ENCODE measurements around the gene CUBN.

Gene CUBN

DNA sequence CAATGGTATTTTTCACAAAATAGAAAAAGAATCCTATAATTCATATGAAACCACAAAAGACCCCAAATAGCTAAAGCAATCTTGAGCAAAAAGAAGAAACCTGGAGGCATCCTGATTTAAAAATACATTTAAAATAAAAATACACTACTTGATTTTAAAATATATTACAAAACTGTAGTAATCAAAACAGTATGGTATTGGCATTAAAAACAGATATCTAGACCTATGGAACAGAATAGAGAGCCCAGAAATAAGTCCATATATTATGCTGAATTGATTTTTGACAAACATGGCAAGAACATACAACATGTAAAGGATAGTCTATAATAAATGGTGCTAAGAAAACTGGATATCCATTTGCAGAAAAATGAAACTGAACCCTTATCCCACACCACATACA is 34.8 kb downstream of the CUBN start:
- Histone ChIP-seq H3K4me1 (ENCODE audit: control insufficient read depth, insufficient read depth, low read length, poor library complexity, severe bottlenecking) (no peaks in the 10 kb centered on the region), H3K27ac (ENCODE audit: insufficient read depth, low read length, poor library complexity, severe bottlenecking) (no peak overlapping the region), H3K36me3 (ENCODE audit: control insufficient read depth, insufficient read depth, low read length) (no peaks in the 10 kb centered on the region), H3K4me3 (ENCODE audit: insufficient read depth, low read depth, low read length, poor library complexity, severe bottlenecking) (no peak overlapping the region), H3K9me3 (ENCODE audit: control insufficient read depth, low read length) (no peaks in the 10 kb centered on the region), H3K27me3 (replicated peaks; ENCODE audit: control insufficient read depth, insufficient read depth, low read length, poor library complexity, severe bottlenecking) (no peaks in the 10 kb centered on the region)
- DNase-seq, result no peak

DNA sequence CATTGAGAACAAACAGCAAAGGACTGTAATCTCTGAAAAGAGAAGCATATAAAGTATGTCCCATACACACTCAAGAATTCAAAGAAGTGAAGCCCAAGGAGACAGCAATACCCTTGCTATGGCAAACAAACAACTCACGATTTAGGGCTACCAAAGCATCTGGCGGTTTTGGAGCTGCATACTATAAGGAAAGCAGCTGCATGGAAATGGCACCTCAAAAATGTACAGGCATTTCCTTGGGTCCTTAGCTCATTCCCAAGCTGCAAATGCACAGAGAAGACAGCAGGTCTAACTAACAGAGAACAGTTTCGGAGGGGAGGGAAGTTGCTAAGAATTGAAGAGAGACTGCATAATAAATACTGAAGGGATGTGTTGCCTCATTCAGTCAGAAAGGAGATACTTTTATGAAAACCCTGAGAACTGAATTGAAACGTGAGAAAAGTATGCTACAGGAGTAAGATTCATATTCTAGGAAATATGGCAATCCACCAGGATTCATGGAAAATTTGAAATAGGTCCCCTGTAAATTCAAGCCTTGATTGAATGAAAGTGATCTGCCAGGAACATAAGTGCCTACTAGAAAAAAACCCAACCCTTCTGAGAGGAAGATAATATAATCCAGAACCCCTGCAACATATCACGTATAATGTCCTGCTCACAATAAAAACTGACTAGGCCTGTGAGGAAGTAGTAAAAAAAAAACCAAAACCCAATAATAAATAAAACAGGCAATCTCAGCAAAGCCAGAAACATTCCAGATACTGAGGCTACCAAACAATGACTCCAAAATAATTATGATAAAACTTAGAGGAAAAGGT is 36.4 kb downstream of the CUBN start:
- Histone ChIP-seq H3K27ac (ENCODE audit: insufficient read depth, low read length, poor library complexity, severe bottlenecking) (no peak overlapping the region), H3K4me3 (ENCODE audit: insufficient read depth, low read depth, low read length, poor library complexity, severe bottlenecking) (no peak overlapping the region), H3K36me3 (ENCODE audit: control insufficient read depth, insufficient read depth, low read length) (no peaks in the 10 kb centered on the region), H3K27me3 (replicated peaks; ENCODE audit: control insufficient read depth, insufficient read depth, low read length, poor library complexity, severe bottlenecking) (no peaks in the 10 kb centered on the region), H3K9me3 (ENCODE audit: control insufficient read depth, low read length) (no peaks in the 10 kb centered on the region), H3K4me1 (ENCODE audit: control insufficient read depth, insufficient read depth, low read length, poor library complexity, severe bottlenecking) (no peaks in the 10 kb centered on the region)
- DNase-seq, result no peak

DNA sequence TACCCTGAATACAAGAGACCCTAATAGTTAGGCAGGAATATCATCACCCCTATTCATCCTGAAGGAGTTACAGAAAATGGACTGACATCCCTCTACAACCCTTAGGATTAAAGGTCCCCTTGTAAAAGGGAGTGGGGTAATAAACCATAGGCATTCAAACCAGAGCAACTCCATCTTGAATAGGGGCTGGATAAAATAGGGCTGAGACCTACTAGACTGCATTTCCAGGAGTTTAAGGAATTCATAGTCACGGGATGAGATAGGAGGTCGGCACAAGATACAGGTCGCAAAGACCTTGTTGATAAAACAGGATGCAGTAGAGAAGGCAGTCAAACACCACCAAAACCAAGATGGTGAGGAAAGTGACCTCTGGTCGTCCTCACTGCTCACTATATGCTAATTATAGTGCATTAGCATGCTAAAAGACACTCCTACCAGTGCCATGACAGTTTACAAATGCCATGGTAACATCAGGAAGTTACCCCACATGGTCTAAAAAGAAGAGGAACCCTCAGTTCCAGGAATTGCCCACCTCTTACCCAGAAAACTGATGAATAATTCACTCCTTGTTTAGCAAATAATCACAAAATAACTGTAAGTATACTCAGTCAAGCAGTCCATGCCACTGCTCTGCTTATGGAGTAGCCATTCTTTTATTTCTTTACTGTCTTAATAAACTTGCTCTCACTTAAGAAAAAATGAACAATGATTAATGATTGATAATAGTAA is 37.2 kb downstream of the CUBN start:
- no peaks in the 10 kb centered on the region for H3K27me3 ChIP-seq (replicated peaks; ENCODE audit: control insufficient read depth, insufficient read depth, low read length, poor library complexity, severe bottlenecking)
- DNase-seq, result no peak
- no peak overlapping the region for H3K27ac ChIP-seq (ENCODE audit: insufficient read depth, low read length, poor library complexity, severe bottlenecking)
- no peaks in the 10 kb centered on the region for H3K9me3 ChIP-seq (ENCODE audit: control insufficient read depth, low read length)
- no peaks in the 10 kb centered on the region for H3K4me1 ChIP-seq (ENCODE audit: control insufficient read depth, insufficient read depth, low read length, poor library complexity, severe bottlenecking)
- no peaks in the 10 kb centered on the region for H3K36me3 ChIP-seq (ENCODE audit: control insufficient read depth, insufficient read depth, low read length)
- H3K4me3 ChIP-seq (ENCODE audit: insufficient read depth, low read depth, low read length, poor library complexity, severe bottlenecking), result no peak overlapping the region

DNA sequence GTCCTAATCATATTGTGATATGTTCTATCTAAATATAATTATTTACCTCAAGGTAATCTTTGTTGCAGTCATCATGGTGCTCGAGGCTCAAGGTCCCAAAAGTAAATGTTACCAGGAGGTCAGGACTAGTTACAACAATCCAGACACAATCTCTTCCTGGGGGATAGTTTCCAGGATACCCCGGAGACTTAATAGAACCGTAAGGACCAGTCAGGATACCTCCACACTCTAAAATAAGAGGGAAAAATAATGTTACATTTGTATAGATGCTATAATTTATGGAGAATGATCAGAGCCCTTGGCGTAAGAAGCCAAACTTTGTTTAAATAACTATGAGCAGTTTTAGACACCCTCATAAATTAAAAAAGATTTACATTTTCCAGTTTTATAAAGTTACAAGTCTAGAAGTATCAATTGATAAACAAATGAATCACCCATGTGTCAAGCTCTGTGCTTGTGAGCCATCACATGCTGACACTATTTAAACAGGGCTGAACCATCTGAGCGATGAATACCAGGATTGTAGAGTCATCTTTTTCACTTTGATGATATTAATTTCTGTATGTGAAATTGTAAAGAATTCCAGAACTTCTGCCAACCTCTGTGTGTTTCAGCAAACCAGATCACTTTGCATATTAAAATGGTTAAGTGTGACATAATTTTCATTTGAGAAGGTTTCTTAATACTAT is 41.3 kb downstream of the CUBN start:
- no peaks in the 10 kb centered on the region for H3K36me3 ChIP-seq (ENCODE audit: control insufficient read depth, insufficient read depth, low read length)
- no peak for DNase-seq
- no peaks in the 10 kb centered on the region for H3K9me3 ChIP-seq (ENCODE audit: control insufficient read depth, low read length)
- no peak overlapping the region for H3K4me3 ChIP-seq (ENCODE audit: insufficient read depth, low read depth, low read length, poor library complexity, severe bottlenecking)
- no peaks in the 10 kb centered on the region for H3K27me3 ChIP-seq (replicated peaks; ENCODE audit: control insufficient read depth, insufficient read depth, low read length, poor library complexity, severe bottlenecking)
- H3K27ac ChIP-seq (ENCODE audit: insufficient read depth, low read length, poor library complexity, severe bottlenecking), result no peak overlapping the region
- no peaks in the 10 kb centered on the region for H3K4me1 ChIP-seq (ENCODE audit: control insufficient read depth, insufficient read depth, low read length, poor library complexity, severe bottlenecking)

DNA sequence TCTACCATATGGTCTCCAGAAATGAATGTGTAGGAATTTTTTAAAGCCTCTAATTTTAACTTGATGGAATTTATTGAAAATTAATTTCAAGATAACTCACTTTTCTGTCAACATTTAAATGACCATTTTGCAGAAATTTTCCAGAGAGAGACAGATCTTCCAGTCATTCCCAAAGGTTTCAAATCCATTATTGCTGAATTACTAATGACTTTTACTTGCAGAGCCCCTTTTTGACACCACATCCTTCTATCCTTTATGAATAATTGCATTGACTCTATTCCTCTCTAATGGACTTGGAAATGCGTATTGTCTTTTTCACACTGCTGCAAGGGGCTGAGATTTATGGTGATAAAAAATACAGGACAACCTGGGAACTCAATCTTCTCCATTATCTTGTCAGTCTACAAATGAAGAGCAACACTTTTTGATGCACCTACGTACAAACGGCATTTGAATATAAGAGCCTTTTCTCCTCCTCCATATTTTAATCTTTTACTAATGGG is 42.7 kb downstream of the CUBN start:
- no peaks in the 10 kb centered on the region for H3K27me3 ChIP-seq (replicated peaks; ENCODE audit: control insufficient read depth, insufficient read depth, low read length, poor library complexity, severe bottlenecking)
- DNase-seq, result no peak
- H3K4me1 ChIP-seq (ENCODE audit: control insufficient read depth, insufficient read depth, low read length, poor library complexity, severe bottlenecking), result no peaks in the 10 kb centered on the region
- H3K9me3 ChIP-seq (ENCODE audit: control insufficient read depth, low read length), result no peaks in the 10 kb centered on the region
- H3K4me3 ChIP-seq (ENCODE audit: insufficient read depth, low read depth, low read length, poor library complexity, severe bottlenecking), result no peak overlapping the region
- H3K27ac ChIP-seq (ENCODE audit: insufficient read depth, low read length, poor library complexity, severe bottlenecking), result no peak overlapping the region
- H3K36me3 ChIP-seq (ENCODE audit: control insufficient read depth, insufficient read depth, low read length), result no peaks in the 10 kb centered on the region

DNA sequence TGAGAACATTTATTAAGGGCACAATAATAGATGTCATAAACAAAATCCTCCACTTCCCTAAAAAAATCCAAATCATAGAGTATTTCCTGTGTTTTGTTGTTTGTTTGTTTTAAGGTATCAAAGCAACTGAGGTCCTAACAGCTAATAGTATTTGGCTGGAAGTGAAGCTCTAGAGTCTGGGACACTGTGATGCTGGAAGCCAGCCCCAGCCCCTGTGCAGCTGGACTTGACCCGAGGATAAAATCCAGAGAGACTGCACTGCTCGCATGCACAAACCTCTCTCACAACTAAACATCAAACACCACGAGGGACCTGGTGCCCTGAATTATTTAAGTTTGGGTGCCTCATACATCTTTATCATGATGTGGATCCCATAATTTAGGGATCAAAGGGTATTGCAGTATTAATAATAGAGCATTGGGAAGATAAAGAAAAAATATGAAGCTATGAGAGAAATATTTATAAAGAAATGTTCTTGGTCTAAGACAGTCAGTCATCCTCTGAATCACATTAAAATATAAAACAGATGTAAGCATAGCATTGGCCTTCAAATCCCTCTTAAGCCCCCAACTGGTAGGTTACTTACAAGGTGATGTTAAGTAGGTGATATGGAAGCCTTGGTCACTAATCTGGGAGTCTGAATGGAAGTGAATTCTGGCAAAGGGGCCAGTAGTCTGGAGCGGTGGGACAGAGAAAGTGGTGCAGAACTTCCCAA is 44.4 kb downstream of the CUBN start:
- no peak for DNase-seq
- H3K27ac ChIP-seq (ENCODE audit: insufficient read depth, low read length, poor library complexity, severe bottlenecking), result no peak overlapping the region
- no peaks in the 10 kb centered on the region for H3K9me3 ChIP-seq (ENCODE audit: control insufficient read depth, low read length)
- no peaks in the 10 kb centered on the region for H3K27me3 ChIP-seq (replicated peaks; ENCODE audit: control insufficient read depth, insufficient read depth, low read length, poor library complexity, severe bottlenecking)
- no peak overlapping the region for H3K4me3 ChIP-seq (ENCODE audit: insufficient read depth, low read depth, low read length, poor library complexity, severe bottlenecking)
- no peaks in the 10 kb centered on the region for H3K4me1 ChIP-seq (ENCODE audit: control insufficient read depth, insufficient read depth, low read length, poor library complexity, severe bottlenecking)
- no peaks in the 10 kb centered on the region for H3K36me3 ChIP-seq (ENCODE audit: control insufficient read depth, insufficient read depth, low read length)

DNA sequence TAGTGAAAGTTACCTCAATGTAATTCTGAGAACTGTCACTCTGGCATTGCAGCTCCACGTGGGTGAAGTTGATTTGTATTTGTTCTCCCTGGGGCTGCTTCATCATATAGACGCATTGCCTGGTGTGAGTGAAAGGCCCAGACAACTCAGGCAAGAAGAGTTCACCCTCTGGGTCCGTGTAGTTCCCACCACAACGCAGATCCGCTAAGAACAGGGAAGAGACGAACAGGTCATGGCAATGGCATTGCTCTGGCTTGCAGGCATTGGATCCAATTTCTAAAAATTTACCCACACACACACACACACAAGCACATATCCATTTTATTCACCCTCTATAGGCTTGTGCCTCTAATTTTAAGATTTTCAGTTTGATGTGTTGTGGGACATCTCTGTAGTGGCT is 45.4 kb downstream of the CUBN start:
- DNase-seq, result no peak
- Histone ChIP-seq H3K4me3 (ENCODE audit: insufficient read depth, low read depth, low read length, poor library complexity, severe bottlenecking) (no peak overlapping the region), H3K9me3 (ENCODE audit: control insufficient read depth, low read length) (no peaks in the 10 kb centered on the region), H3K27ac (ENCODE audit: insufficient read depth, low read length, poor library complexity, severe bottlenecking) (no peak overlapping the region), H3K4me1 (ENCODE audit: control insufficient read depth, insufficient read depth, low read length, poor library complexity, severe bottlenecking) (no peaks in the 10 kb centered on the region), H3K27me3 (replicated peaks; ENCODE audit: control insufficient read depth, insufficient read depth, low read length, poor library complexity, severe bottlenecking) (no peaks in the 10 kb centered on the region), H3K36me3 (ENCODE audit: control insufficient read depth, insufficient read depth, low read length) (no peaks in the 10 kb centered on the region)

DNA sequence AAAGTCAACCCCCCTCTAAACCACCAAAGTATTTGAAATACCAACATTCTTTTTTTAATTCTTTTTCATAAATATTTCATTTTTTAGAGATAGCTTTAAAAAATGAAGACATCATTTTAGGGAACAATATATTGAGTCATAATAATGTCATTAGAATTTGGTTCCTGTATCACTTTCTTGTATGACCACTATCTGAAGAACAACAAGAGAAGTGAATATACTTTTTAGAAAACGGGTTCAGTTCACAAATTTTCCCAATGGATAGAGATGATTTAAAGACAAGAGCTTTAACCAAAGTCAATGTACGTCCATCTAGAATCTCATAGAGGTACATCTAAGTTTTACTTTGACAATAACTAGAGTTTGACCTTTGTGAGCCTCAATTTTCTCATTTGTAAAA is 48.2 kb downstream of the CUBN start:
- no peak for DNase-seq
- H3K27ac ChIP-seq (ENCODE audit: insufficient read depth, low read length, poor library complexity, severe bottlenecking), result no peak overlapping the region

DNA sequence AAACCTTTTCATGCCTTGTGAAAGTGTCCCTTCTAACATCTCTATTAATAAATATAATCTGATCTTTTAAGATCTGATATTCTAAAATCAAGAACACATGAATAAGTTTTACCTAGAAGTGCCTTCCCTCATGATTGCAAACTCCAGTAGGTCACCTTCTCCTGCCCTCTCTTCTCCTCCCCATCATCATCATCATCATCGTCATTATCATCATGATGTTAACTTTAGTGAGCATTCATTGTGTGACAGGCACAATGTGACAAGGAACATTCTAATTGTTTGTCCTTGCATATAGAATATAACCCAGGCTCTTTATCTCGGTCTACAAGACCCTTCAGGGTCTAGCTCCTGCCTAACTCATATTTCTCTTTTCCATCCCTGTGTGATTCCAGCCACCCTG is 51.7 kb downstream of the CUBN start:
- H3K27ac ChIP-seq (ENCODE audit: insufficient read depth, low read length, poor library complexity, severe bottlenecking), result no peak overlapping the region

More for the DNA sequence above, 48.2 kb downstream of the CUBN start:
- no peaks in the 10 kb centered on the region for H3K36me3 ChIP-seq (ENCODE audit: control insufficient read depth, insufficient read depth, low read length)
- H3K9me3 ChIP-seq (ENCODE audit: control insufficient read depth, low read length), result no peaks in the 10 kb centered on the region
- H3K4me1 ChIP-seq (ENCODE audit: control insufficient read depth, insufficient read depth, low read length, poor library complexity, severe bottlenecking), result no peaks in the 10 kb centered on the region
- no peak overlapping the region for H3K4me3 ChIP-seq (ENCODE audit: insufficient read depth, low read depth, low read length, poor library complexity, severe bottlenecking)
- no peaks in the 10 kb centered on the region for H3K27me3 ChIP-seq (replicated peaks; ENCODE audit: control insufficient read depth, insufficient read depth, low read length, poor library complexity, severe bottlenecking)

More for the DNA sequence above, 51.7 kb downstream of the CUBN start:
- no peak for DNase-seq
- H3K27me3 ChIP-seq (replicated peaks; ENCODE audit: control insufficient read depth, insufficient read depth, low read length, poor library complexity, severe bottlenecking), result no peaks in the 10 kb centered on the region
- H3K4me1 ChIP-seq (ENCODE audit: control insufficient read depth, insufficient read depth, low read length, poor library complexity, severe bottlenecking), result no peaks in the 10 kb centered on the region
- no peaks in the 10 kb centered on the region for H3K36me3 ChIP-seq (ENCODE audit: control insufficient read depth, insufficient read depth, low read length)
- H3K9me3 ChIP-seq (ENCODE audit: control insufficient read depth, low read length), result no peaks in the 10 kb centered on the region
- no peak overlapping the region for H3K4me3 ChIP-seq (ENCODE audit: insufficient read depth, low read depth, low read length, poor library complexity, severe bottlenecking)

Data from effector memory CD4-positive, alpha-beta T cell (primary cell).